NT2/D1 (cell line): Measurements from ENCODE around the gene ZSCAN23.

ENCODE experiments used
- SUZ12 ChIP-seq: IDR thresholded peaks from 2 replicates; pipeline ENCODE4 v1.6.1; 2011; ENCODE audit not compliant: insufficient read length, insufficient read depth; ENCODE audit errors: extremely low read depth
- YY1 ChIP-seq: IDR thresholded peaks from 2 replicates; pipeline ENCODE4 v1.6.1; 2011; ENCODE audit not compliant: insufficient read length, insufficient read depth
- ZNF274 ChIP-seq: IDR thresholded peaks from 2 replicates; pipeline ENCODE4 v1.6.1; 2011; ENCODE audit warnings: mild to moderate bottlenecking, low read depth, low read length

- no peak for TF ChIP-seq ZNF274
- TF ChIP-seq SUZ12, result no peak
- no peak for TF ChIP-seq YY1
Observed at GRCh38 chr6:28491984-28492317, 48.7 kb upstream of the ZSCAN23 start.
